ENCODE data around the gene PXN.
"Not testable (repeated sequence)": the region's sequence is repeated elsewhere in the genome, so short reads cannot be mapped to it uniquely, and the experiment has no call there.

PXN gene

GRCh38 chr12:120261951-120262851, 3.3 kb downstream of the PXN start:
- DNase-seq = no peak

GRCh38 chr12:120260607-120261006, 4.9 kb downstream of the PXN start:
- DNase-seq = no peak

- no peak for DNase-seq
These were observed 5.9 kb downstream of the PXN start for GRCh38 chr12:120259418-120260202.

- DNase-seq = no peak
These were observed 7.1 kb downstream of the PXN start for GRCh38 chr12:120258323-120258896.

GRCh38 chr12:120257041-120257821, 8.3 kb downstream of the PXN start:
- no peak for DNase-seq

GRCh38 chr12:120254809-120255208, 10.7 kb downstream of the PXN start:
- no peak for DNase-seq

GRCh38 chr12:120253313-120253712, 12.2 kb downstream of the PXN start:
- not testable (repeated sequence) for DNase-seq

- DNase-seq = no peak
These were observed 13.2 kb downstream of the PXN start for GRCh38 chr12:120252071-120252906.

- DNase-seq = not testable (repeated sequence)
These were observed 14.0 kb downstream of the PXN start for GRCh38 chr12:120251364-120252070.

GRCh38 chr12:120249875-120250795, 15.4 kb downstream of the PXN start:
- no peak for DNase-seq

GRCh38 chr12:120249266-120249874, 16.2 kb downstream of the PXN start:
- DNase-seq = no peak

- no peak for DNase-seq
These were observed 17.9 kb downstream of the PXN start for GRCh38 chr12:120247621-120248030.

- DNase-seq = no peak
These were observed 18.3 kb downstream of the PXN start for GRCh38 chr12:120247183-120247582.

GRCh38 chr12:120246705-120247104, 18.8 kb downstream of the PXN start:
- not testable (repeated sequence) for DNase-seq

- DNase-seq = no peak
These were observed 22.4 kb downstream of the PXN start for GRCh38 chr12:120242971-120243699.

GRCh38 chr12:120242275-120242799, 23.2 kb downstream of the PXN start:
- no peak for DNase-seq

GRCh38 chr12:120241561-120242274, 23.8 kb downstream of the PXN start:
- DNase-seq = no peak

GRCh38 chr12:120240495-120240833, 25.1 kb downstream of the PXN start:
- DNase-seq = no peak

Measured in NCI-H1417 treated with DMSO at 0.1 percent for 48 hours (cell line).